RWPE2 (cell line): ENCODE measurements around the gene PTGES.

ENCODE experiments used
- ATAC-seq: fragments of 200-7000 bp; cut with Tn5 transposase; 3 replicates; pipeline ENCODE4 v1.9.1; 2021; ENCODE audit warnings: low read depth
- DNase-seq: peaks from one replicate; pipeline ENCODE4 v3.0.0-alpha.2; 2020; ENCODE audit warnings: low spot score
- H3K27ac ChIP-seq: fragments of 450-650 bp; 2 replicates; pipeline ENCODE4 v1.5.1; 2017; ENCODE audit warnings: mild to moderate bottlenecking; ENCODE audit not compliant: poor library complexity, severe bottlenecking
- H3K27me3 ChIP-seq: fragments of 250-450 bp; sonication (Bioruptor Pico); 2 replicates; pipeline ENCODE4 v1.5.1; 2021; ENCODE audit warnings: mild to moderate bottlenecking, moderate library complexity; ENCODE audit not compliant: insufficient read depth, poor library complexity, severe bottlenecking
- H3K36me3 ChIP-seq: fragments of 250-450 bp; sonication (Bioruptor Pico); 2 replicates; pipeline ENCODE4 v1.5.1; 2020; ENCODE audit warnings: low read depth, mild to moderate bottlenecking, moderate library complexity
- H3K4me1 ChIP-seq: fragments of 250-450 bp; sonication (Bioruptor Pico); 2 replicates; pipeline ENCODE4 v1.5.1; 2021; ENCODE audit warnings: mild to moderate bottlenecking, moderate library complexity; ENCODE audit not compliant: insufficient read depth, poor library complexity, severe bottlenecking
- H3K4me3 ChIP-seq: fragments of 250-450 bp; sonication (Bioruptor Pico); 2 replicates; pipeline ENCODE4 v1.5.1; 2021; ENCODE audit warnings: mild to moderate bottlenecking, moderate library complexity; ENCODE audit not compliant: severe bottlenecking
- H3K9me3 ChIP-seq: fragments of 250-450 bp; sonication (Bioruptor Pico); 2 replicates; pipeline ENCODE4 v1.5.1; 2021; ENCODE audit warnings: mild to moderate bottlenecking, moderate library complexity; ENCODE audit not compliant: severe bottlenecking
- CTCF ChIP-seq: fragments of 450-650 bp; IDR thresholded peaks from one replicate; pipeline ENCODE4 v1.5.1; 2017; ENCODE audit warnings: mild to moderate bottlenecking, moderate library complexity; ENCODE audit not compliant: poor library complexity, severe bottlenecking

PTGES gene

DNA sequence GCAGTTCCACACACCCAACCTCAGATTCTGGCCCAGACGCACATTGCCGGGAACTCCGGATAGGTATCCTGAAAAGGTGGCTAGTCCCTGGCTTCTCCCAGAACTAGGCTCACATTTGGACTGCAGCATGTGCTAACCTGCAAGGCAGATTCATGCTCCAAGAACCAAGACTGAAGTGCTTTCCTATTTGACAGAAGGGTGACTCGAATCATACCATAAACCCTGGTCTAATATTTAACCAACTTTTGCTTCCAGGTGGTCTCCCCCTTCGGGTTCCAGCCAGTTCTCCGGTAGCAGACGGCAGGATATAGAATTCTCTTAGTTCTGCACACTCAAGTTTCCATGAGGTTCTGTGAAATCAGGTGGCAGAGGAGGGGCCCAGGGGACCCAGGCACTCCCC lies 7.6 kb downstream of the PTGES start:
- ATAC-seq, result no peak
- no peak overlapping the region for H3K4me3 ChIP-seq
- H3K27me3 ChIP-seq, result no peaks in the 10 kb centered on the region
- H3K27ac ChIP-seq, result no peak overlapping the region
- H3K36me3 ChIP-seq, result no peaks in the 10 kb centered on the region; the same call in 1 of the 2 replicates
- peaks cover 15% of the 10 kb centered on the region for H3K4me1 ChIP-seq
- DNase-seq, result no peak
- no peaks in the 10 kb centered on the region for H3K9me3 ChIP-seq
- no peak for TF ChIP-seq CTCF

DNA sequence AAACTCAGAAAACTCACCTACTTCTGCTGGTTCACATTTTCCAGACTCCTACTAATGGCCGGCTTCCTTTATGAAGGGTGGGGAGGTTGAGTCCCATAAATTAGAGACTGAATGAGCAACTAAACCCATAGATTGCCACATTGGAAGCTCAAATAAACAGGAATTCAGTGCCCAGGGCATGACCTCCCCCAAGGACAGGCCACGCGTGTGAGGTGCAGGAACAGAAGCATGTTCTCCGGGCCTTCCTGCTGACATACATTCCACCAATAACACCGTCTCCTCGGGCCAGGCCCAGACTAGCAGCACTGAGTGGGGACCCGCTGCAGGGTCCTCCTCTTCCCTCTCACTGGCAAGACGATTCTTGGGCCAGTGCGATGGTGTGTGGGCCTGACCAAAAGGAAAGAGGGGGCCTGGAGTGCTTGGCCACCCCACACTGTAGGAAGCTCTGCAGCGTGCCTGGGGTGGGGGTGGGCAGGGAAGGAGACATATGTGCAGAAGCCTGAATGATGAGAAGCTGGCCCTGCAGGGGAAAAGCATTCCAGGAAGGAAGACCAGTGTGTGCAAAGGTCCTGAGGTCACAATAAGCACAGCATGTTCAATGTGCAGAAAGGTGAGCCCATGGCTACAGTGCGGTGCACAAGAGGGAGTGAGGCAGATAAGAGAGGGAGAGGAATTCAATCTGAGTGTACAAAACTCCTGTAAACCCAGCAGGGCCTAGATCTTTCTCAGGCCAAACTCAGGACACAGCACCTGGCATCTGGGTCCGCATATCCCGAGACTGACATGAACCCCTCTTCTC lies 12.0 kb downstream of the PTGES start:
- Histone ChIP-seq H3K27ac (no peak overlapping the region), H3K36me3 (no peaks in the 10 kb centered on the region; the same call in 1 of the 2 replicates), H3K27me3 (no peaks in the 10 kb centered on the region), H3K4me3 (no peak overlapping the region), H3K4me1 (no peaks in the 10 kb centered on the region), H3K9me3 (no peaks in the 10 kb centered on the region)
- DNase-seq (no peak), ATAC-seq (no peak)
- TF ChIP-seq CTCF, result no peak

DNA sequence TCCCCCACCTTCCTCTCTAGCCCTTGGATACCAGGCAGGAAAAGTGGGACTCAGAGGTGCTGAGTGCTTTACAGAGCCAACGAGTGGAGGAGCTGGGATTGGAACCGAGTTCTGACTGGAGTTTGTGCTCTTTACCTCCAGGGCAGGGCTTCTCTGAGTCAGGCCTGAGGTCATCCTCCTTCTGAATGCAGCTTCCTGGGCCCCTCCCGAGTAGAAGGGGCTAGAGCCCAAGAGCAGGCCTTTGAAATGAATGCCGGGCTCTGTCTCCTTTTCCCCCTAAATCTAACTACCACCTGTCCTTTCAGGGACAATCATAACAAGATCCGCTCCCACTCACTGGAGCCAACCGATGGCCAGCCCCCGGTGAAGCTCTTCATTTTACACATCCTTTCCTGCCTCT lies 12.7 kb downstream of the PTGES start:
- no peak for DNase-seq
- Histone ChIP-seq H3K36me3 (no peaks in the 10 kb centered on the region; the same call in 1 of the 2 replicates), H3K4me1 (no peaks in the 10 kb centered on the region), H3K4me3 (no peak overlapping the region), H3K27ac (no peak overlapping the region), H3K9me3 (no peaks in the 10 kb centered on the region), H3K27me3 (no peaks in the 10 kb centered on the region)
- no peak for TF ChIP-seq CTCF
- no peak for ATAC-seq

DNA sequence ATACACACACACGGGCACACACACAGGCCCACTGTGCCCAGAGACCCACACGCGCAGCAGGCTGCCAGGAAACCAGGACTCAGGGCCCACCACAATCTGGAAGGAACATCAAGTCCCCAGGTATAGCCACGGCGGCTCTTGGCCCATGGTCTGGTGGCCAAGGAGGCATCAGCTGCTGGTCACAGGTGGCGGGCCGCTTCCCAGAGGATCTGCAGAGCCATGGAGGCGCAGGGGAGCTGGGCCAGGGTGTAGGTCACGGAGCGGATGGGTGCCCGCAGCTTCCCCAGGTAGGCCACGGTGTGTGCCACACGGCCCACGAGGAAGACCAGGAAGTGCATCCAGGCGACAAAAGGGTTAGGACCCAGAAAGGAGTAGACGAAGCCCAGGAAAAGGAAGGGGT lies 13.4 kb downstream of the PTGES start:
- no peak for DNase-seq
- Histone ChIP-seq H3K36me3 (no peaks in the 10 kb centered on the region), H3K27ac (no peak overlapping the region), H3K9me3 (no peaks in the 10 kb centered on the region), H3K4me3 (no peak overlapping the region), H3K4me1 (no peaks in the 10 kb centered on the region), H3K27me3 (no peaks in the 10 kb centered on the region)
- no peak for ATAC-seq
- no peak for TF ChIP-seq CTCF
